Memory B cell (primary cell): ENCODE data around the gene PALD1.

ENCODE experiments used
- ATAC-seq: fragments of 150-1000 bp; cut with Tn5 transposase; 2 replicates; pipeline ENCODE4 v1.10.0; 2021; ENCODE audit warnings: low read depth, mild to moderate bottlenecking, moderate library complexity
- DNase-seq, 2 donors: peaks; one replicate each; pipeline ENCODE4 v3.0.0; 2022; ENCODE audit warnings: low spot score in 2 of 2
- H3K27ac Mint-ChIP-seq: one replicate; pipeline ENCODE4 v1.8.0; 2022; ENCODE audit warnings: mild to moderate bottlenecking, moderate library complexity, mixed read lengths
- H3K27me3 Mint-ChIP-seq: one replicate; pipeline ENCODE4 v1.8.0; 2022; ENCODE audit warnings: mixed read lengths
- H3K36me3 Mint-ChIP-seq: one replicate; pipeline ENCODE4 v1.8.0; 2022; ENCODE audit warnings: mild to moderate bottlenecking, mixed read lengths
- H3K4me1 Mint-ChIP-seq: one replicate; pipeline ENCODE4 v1.8.0; 2022; ENCODE audit warnings: mixed read lengths
- H3K4me3 Mint-ChIP-seq: one replicate; pipeline ENCODE4 v1.8.0; 2022; ENCODE audit warnings: mild to moderate bottlenecking, moderate library complexity, mixed read lengths
- H3K9me3 Mint-ChIP-seq: one replicate; pipeline ENCODE4 v1.8.0; 2022; ENCODE audit warnings: mixed read lengths

PALD1 gene

GRCh38 chr10:70515035-70515667 is 36.6 kb downstream of the PALD1 start:
- ATAC-seq (no peak), DNase-seq (no peak)
- H3K4me1 Mint-ChIP-seq, result peaks cover 9% of the 10 kb centered on the region

GRCh38 chr10:70518695-70519094 is 40.1 kb downstream of the PALD1 start:
- Mint-ChIP-seq H3K27me3 (no peaks in the 10 kb centered on the region), H3K9me3 (no peaks in the 10 kb centered on the region), H3K27ac (no peak overlapping the region), H3K36me3 (no peaks in the 10 kb centered on the region), H3K4me1 (peaks cover 6% of the 10 kb centered on the region), H3K4me3 (no peak overlapping the region)
- no peak for DNase-seq
- no peak for ATAC-seq

More at GRCh38 chr10:70515035-70515667, 36.6 kb downstream of the PALD1 start:
- H3K9me3 Mint-ChIP-seq, result no peaks in the 10 kb centered on the region
- H3K27ac Mint-ChIP-seq, result no peak overlapping the region
- H3K4me3 Mint-ChIP-seq, result no peak overlapping the region
- no peaks in the 10 kb centered on the region for H3K36me3 Mint-ChIP-seq
- H3K27me3 Mint-ChIP-seq, result no peaks in the 10 kb centered on the region

DNA sequence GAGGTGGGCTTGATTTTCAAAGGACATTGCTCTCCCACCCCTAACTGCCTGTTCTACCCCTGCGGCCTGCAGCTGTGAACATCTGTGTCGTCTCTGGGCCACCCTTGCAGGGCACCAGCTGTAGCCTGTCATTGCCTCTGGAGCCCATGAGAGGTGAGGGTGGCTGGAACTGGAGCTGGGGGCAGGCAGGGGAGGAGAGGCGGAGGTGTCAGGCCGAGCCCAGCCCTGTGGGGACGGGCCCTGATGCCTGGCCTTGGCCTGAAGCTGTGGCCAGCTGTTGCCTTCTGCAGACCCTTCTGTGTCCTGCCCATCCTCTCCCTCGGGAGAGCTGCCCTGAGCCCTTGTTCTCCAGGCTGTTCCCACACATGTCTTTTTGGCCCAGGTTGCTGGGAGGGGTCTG is 44.5 kb downstream of the PALD1 start:
- DNase-seq (no peak), ATAC-seq (no peak)
- Mint-ChIP-seq H3K9me3 (no peaks in the 10 kb centered on the region), H3K4me3 (no peak overlapping the region), H3K27ac (no peak overlapping the region), H3K4me1 (no peaks in the 10 kb centered on the region), H3K36me3 (no peaks in the 10 kb centered on the region), H3K27me3 (no peaks in the 10 kb centered on the region)

DNA sequence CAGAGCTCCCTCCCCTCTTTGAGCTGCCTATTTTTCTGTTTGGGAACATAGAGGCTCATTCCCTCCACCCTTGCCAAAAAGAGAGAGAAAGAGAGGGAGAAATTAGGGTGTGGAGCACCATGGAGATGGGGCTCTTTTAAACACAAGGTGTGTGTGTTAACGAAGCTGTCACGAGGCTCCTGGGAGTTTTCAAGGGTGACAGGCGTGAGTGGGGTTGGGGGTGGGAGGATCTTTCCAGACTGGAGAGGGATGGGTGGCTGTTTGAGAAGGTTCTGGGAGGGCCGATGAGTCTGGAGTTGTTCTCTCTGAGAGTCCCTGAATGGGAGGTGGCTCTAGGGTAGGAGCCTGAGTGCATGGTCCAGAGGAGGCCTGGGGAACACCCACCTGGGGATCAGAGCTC is 45.0 kb downstream of the PALD1 start:
- Mint-ChIP-seq H3K27ac (no peak overlapping the region), H3K9me3 (no peaks in the 10 kb centered on the region), H3K4me3 (no peak overlapping the region), H3K27me3 (no peaks in the 10 kb centered on the region), H3K4me1 (no peaks in the 10 kb centered on the region), H3K36me3 (no peaks in the 10 kb centered on the region)
- DNase-seq (no peak), ATAC-seq (no peak)

DNA sequence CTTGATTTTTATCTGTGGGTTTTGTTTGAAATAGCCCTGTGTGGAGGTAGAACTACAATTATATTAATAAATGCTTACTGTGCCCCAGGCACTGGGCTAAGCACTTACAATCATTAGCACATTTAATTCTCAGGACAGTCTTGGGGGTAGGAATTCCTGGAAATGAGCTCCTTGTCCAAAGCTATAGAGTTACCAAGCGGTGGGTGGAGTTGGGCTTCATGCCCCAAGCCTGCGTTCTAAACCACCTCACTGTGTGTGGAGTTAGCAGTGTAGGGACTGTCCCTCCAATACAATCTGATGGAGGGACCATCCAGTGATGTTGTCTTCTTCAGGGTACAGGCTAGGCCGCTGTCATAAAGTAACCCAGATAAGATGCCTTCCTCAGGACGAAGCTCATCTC is 49.7 kb downstream of the PALD1 start:
- Mint-ChIP-seq H3K9me3 (no peaks in the 10 kb centered on the region), H3K27me3 (no peaks in the 10 kb centered on the region), H3K36me3 (no peaks in the 10 kb centered on the region), H3K27ac (no peak overlapping the region), H3K4me3 (no peak overlapping the region), H3K4me1 (peaks cover 2% of the 10 kb centered on the region)
- ATAC-seq, result no peak
- DNase-seq, result no peak

DNA sequence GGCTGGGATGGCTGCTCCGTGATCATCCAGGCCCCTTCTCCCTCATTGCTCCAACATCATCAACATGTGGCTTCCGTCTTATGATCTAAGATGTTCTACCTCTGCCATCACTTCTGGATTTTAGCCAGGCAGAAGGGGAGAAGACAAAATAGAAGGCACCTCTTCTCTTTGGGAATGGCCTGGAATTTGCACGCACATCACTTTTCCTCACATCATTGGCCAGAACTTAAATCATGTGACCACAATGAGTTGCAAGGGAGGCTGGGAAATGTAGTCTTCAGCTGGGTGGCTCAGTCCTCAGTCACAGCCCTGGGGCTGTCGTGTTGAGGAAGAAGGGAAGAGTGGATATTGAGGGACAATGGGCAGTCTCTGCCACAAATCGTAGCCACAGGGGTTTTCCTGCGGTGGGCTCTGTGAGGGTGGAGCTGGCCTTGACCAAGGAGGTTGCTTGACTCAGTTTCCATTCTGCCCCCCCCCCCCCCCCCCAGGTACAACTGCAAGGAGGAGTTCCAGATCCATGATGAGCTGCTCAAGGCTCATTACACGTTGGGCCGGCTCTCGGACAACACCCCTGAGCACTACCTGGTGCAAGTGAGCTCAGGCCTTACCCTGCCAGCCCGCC is 50.3 kb downstream of the PALD1 start:
- Mint-ChIP-seq H3K9me3 (no peaks in the 10 kb centered on the region), H3K4me1 (peaks cover 2% of the 10 kb centered on the region), H3K36me3 (no peaks in the 10 kb centered on the region), H3K4me3 (no peak overlapping the region), H3K27ac (no peak overlapping the region), H3K27me3 (no peaks in the 10 kb centered on the region)
- ATAC-seq (no peak), DNase-seq (no peak)

- H3K4me3 Mint-ChIP-seq, result no peak overlapping the region
- no peak for ATAC-seq
- no peak for DNase-seq
- peaks cover 2% of the 10 kb centered on the region for H3K4me1 Mint-ChIP-seq
- no peaks in the 10 kb centered on the region for H3K36me3 Mint-ChIP-seq
- H3K27ac Mint-ChIP-seq, result no peak overlapping the region
- H3K9me3 Mint-ChIP-seq, result no peaks in the 10 kb centered on the region
- no peaks in the 10 kb centered on the region for H3K27me3 Mint-ChIP-seq
Measured at GRCh38 chr10:70529848-70530247, 51.3 kb downstream of the PALD1 start.

DNA sequence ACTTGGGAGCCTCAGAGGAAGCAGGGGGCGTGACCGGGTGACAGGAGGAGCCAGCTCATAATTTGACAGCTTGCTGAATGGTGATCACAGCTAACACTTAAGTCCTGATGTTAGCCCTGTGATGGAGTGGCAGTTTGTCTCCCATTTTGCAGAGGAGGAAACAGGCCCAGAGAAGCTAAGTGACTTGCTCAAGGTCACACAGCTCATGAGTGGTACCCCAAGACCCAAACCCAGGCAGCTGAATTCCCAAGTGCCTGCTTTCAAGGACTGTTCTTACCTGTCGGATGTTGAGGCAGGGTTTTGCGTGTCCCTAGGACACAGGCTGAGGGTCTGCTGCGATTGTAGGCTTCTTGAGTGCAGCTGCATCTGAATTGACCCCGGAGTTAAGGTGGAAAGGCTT is 51.7 kb downstream of the PALD1 start:
- Mint-ChIP-seq H3K27me3 (no peaks in the 10 kb centered on the region), H3K36me3 (no peaks in the 10 kb centered on the region), H3K9me3 (no peaks in the 10 kb centered on the region), H3K4me3 (no peak overlapping the region), H3K27ac (no peak overlapping the region), H3K4me1 (peaks cover 2% of the 10 kb centered on the region)
- ATAC-seq (no peak), DNase-seq (no peak)

DNA sequence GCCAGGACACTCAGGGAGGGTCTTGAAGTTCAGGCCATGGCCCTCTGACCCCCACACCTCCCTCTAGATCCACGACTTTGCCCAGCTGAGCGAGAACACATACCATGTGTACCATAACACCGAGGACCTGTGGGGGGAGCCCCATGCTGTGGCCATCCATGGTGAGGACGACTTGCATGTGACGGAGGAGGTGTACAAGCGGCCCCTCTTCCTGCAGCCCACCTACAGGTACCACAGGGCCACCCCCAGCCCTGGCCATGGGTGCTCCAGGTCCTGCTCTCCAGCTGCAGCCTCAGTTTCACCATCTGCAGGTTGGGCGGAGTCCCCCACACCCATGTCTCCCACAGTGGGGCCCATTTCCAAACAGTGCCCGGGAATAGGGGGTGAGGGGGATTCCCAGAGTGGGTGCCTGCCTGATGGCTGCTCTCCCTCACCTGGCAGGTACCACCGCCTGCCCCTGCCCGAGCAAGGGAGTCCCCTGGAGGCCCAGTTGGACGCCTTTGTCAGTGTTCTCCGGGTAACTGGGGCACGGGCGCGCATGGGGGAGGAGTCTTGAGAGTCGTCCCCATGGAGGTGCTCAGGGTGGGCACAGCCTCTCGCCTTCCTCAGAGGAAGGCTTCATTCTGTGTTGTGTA is 54.1 kb downstream of the PALD1 start:
- ATAC-seq, result no peak
- Mint-ChIP-seq H3K9me3 (no peaks in the 10 kb centered on the region), H3K36me3 (peaks cover 2% of the 10 kb centered on the region), H3K4me3 (no peak overlapping the region), H3K4me1 (peaks cover 5% of the 10 kb centered on the region), H3K27ac (no peak overlapping the region), H3K27me3 (no peaks in the 10 kb centered on the region)
- DNase-seq, result no peak

DNA sequence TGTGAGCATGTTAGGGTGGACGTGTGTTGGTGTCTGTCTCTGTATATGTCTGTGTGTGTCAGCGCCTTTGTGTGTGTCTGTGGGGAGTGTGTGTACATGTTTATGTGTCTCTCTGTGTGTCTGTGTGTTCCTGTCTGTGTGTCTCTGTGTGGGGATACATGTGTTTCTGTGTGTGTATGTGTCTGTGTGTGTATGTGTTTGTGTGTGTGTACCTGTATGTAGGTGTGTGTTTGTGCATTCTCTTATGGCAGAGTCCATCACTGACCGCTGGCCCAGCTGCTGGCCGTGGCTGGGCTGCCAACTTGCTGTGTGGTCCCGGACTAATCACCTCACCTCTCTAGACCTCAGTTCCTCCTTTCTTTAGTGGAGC is 54.6 kb downstream of the PALD1 start:
- no peak for DNase-seq
- H3K27ac Mint-ChIP-seq, result no peak overlapping the region
- H3K27me3 Mint-ChIP-seq, result no peaks in the 10 kb centered on the region
- no peak overlapping the region for H3K4me3 Mint-ChIP-seq
- no peaks in the 10 kb centered on the region for H3K9me3 Mint-ChIP-seq
- H3K4me1 Mint-ChIP-seq, result peaks cover 5% of the 10 kb centered on the region
- no peak for ATAC-seq
- peaks cover 2% of the 10 kb centered on the region for H3K36me3 Mint-ChIP-seq

GRCh38 chr10:70534281-70534680 is 55.7 kb downstream of the PALD1 start:
- DNase-seq, result no peak
- Mint-ChIP-seq H3K4me3 (no peak overlapping the region), H3K27me3 (no peaks in the 10 kb centered on the region), H3K4me1 (peaks cover 5% of the 10 kb centered on the region), H3K9me3 (no peaks in the 10 kb centered on the region), H3K36me3 (peaks cover 2% of the 10 kb centered on the region), H3K27ac (no peak overlapping the region)
- no peak for ATAC-seq

DNA sequence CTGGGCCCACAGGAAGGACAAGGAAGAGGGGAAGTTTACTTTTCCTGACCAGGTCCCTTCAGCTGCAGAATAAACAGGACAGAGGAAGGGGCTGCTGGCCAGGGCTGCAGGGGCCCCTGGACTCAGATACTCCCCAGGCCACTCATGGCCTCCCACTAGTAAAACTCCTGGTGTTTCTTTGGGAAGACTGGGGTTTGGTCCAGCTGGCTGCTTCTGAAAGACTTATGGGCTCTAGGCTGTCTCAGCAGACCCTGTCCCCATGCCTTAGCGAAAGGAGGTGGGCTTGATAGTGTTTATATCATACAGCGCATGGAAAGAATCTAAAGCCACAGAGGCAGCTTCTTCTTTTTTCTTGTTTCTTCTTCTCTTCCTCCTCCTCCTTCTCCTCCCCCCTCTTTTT is 56.4 kb downstream of the PALD1 start:
- Mint-ChIP-seq H3K4me1 (peaks cover 7% of the 10 kb centered on the region), H3K4me3 (no peak overlapping the region), H3K36me3 (peaks cover 2% of the 10 kb centered on the region), H3K27ac (peak overlapping the region; percentile 43), H3K27me3 (no peaks in the 10 kb centered on the region), H3K9me3 (no peaks in the 10 kb centered on the region)
- no peak for ATAC-seq
- DNase-seq, result no peak

DNA sequence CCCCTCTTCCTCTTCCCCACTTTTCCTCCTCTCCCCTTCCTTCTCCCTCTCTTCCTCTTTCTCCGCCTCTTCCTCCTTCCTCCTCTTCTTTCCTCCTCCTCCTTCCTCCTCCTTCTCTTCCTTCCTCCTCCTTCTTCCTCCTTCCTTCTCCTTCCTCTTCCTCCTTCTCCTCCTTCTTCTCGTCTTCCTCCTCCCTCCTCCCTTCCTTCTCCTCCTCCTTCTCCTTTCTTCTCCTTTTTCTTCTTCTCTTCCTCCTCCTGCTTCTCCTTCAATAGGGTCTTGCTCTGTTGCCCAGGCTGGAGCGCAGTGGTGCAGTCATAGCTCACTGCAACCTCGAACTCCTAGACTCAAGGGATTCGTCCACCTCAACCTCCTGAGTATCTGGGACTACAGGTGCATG is 56.9 kb downstream of the PALD1 start:
- Mint-ChIP-seq H3K36me3 (peaks cover 2% of the 10 kb centered on the region), H3K27me3 (no peaks in the 10 kb centered on the region), H3K9me3 (no peaks in the 10 kb centered on the region), H3K4me1 (peaks cover 10% of the 10 kb centered on the region), H3K4me3 (no peak overlapping the region), H3K27ac (peak overlapping the region; percentile 43)
- DNase-seq, result no peak
- no peak for ATAC-seq

DNA sequence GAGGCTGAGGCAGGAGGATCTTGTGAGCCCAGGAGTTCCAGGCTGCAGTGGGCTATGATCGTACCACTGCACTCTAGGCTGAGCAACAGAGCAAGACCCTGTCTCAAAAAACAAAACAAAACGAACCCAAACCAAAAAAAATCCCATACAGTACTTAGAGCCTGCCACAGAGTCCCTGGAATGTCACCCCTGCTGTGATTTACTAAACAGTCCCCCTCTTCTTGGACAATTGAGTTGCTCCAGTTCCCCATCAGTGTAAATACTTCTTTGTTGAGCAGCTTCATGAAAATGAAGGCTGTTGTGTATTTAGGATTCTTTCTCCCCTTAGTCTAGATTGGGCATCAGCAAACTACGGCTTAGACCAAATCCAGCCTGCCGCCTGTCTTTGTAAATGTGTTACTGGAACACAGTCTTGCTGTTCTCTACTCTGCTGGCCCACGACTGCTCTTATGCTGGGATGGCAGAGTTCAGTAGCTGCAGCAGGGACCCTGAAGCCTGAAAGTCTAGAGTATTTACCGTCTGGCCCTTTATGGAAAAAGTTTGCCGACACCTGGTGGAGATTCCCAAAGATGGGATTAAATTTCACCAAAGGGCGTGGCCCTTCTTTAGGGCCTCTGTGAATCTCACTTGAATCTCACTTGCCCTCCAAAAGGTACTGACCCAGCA is 57.8 kb downstream of the PALD1 start:
- H3K9me3 Mint-ChIP-seq, result no peaks in the 10 kb centered on the region
- H3K36me3 Mint-ChIP-seq, result peaks cover 2% of the 10 kb centered on the region
- no peak overlapping the region for H3K4me3 Mint-ChIP-seq
- ATAC-seq (no peak), DNase-seq (no peak)
- H3K27me3 Mint-ChIP-seq, result no peaks in the 10 kb centered on the region
- peaks cover 8% of the 10 kb centered on the region for H3K4me1 Mint-ChIP-seq
- H3K27ac Mint-ChIP-seq, result no peak overlapping the region
